ENCODE measurements around the gene BCDIN3D.

The BCDIN3D gene

GRCh38 chr12:49870501-49871262 is 27.8 kb upstream of the BCDIN3D start:
- H3K4me3 ChIP-seq (ENCODE audit: control insufficient read depth, low read depth, low read length) = no peak overlapping the region
- DNase-seq (ENCODE audit: low read depth) = no peak
- TF ChIP-seq CTCF (conservative IDR thresholded peaks at IDR 0.05; ENCODE audit: control insufficient read depth, insufficient read depth, low read depth, low read length) = no peak

GRCh38 chr12:49869816-49870500 is 27.1 kb upstream of the BCDIN3D start:
- no peak for DNase-seq (ENCODE audit: low read depth)
- no peak for TF ChIP-seq CTCF (conservative IDR thresholded peaks at IDR 0.05; ENCODE audit: control insufficient read depth, insufficient read depth, low read depth, low read length)
- H3K4me3 ChIP-seq (ENCODE audit: control insufficient read depth, low read depth, low read length) = no peak overlapping the region

- DNase-seq (ENCODE audit: low read depth) = peak; percentile 88
- no peak overlapping the region for H3K4me3 ChIP-seq (ENCODE audit: control insufficient read depth, low read depth, low read length)
- no peak for TF ChIP-seq CTCF (conservative IDR thresholded peaks at IDR 0.05; ENCODE audit: control insufficient read depth, insufficient read depth, low read depth, low read length)
Observed at GRCh38 chr12:49868952-49869815, 26.3 kb upstream of the BCDIN3D start.

GRCh38 chr12:49868449-49868848 is 25.5 kb upstream of the BCDIN3D start:
- DNase-seq (ENCODE audit: low read depth) = no peak
- H3K4me3 ChIP-seq (ENCODE audit: control insufficient read depth, low read depth, low read length) = no peak overlapping the region
- no peak for TF ChIP-seq CTCF (conservative IDR thresholded peaks at IDR 0.05; ENCODE audit: control insufficient read depth, insufficient read depth, low read depth, low read length)

GRCh38 chr12:49867570-49868341 is 24.9 kb upstream of the BCDIN3D start:
- DNase-seq (ENCODE audit: low read depth) = no peak
- no peak for TF ChIP-seq CTCF (conservative IDR thresholded peaks at IDR 0.05; ENCODE audit: control insufficient read depth, insufficient read depth, low read depth, low read length)
- H3K4me3 ChIP-seq (ENCODE audit: control insufficient read depth, low read depth, low read length) = no peak overlapping the region

Data from fibroblast of mammary gland (primary cell).